Body of pancreas (tissue), 4 donors: ENCODE measurements around the gene ODF2.

Experiments used
- CTCF ChIP-seq, 7 experiments: fragments of 450-650 bp in 4 of 7; fragments of 200-600 bp in 3 of 7; sonication (generic) in 3 of 7; IDR thresholded peaks; one replicate each; pipeline ENCODE4 v1.5.1; 2016 to 2019; ENCODE audit warnings: antibody characterized with exemption in 7 of 7
- POLR2A ChIP-seq, 3 donors: fragments of 450-650 bp; IDR thresholded peaks; one replicate each; pipeline ENCODE4 v1.6.1; 2016; ENCODE audit warnings: antibody characterized with exemption in 3 of 3, mild to moderate bottlenecking in 2 of 3

- TF ChIP-seq CTCF (IDR thresholded peaks at IDR 0.05) (no peak), POLR2A (IDR thresholded peaks at IDR 0.05) (no peak)
Measured at GRCh38 chr9:128448746-128449145, 7.1 kb upstream of the ODF2 start.
